Astrocyte (in vitro differentiated cells and primary cell): ENCODE results near the gene TEN1. TPM values are rescaled to one million over a fixed set of nuclear protein-coding genes. Genes with fewer than 3 reads are reported as not detected.
A peak's percentile ranks its signal among the peaks of the same experiment; 100 is the strongest.

Experiments used
- DNase-seq: peaks from one replicate; pipeline ENCODE4 v3.0.0-alpha.2; 2010; ENCODE audit warnings: low read depth
- FAIRE-seq: peaks from 2 replicates; lab custom pipeline; 2011; peaks lifted over from hg19 to GRCh38; lab: Jason Lieb, UNC
- H2AFZ ChIP-seq: 2 replicates; pipeline ENCODE4 v1.6.0; 2012; ENCODE audit warnings: low read depth, low read length, inconsistent platforms
- H3K27ac ChIP-seq: 2 replicates; pipeline ENCODE4 v1.5.1; 2011; ENCODE audit warnings: low read depth, low read length, inconsistent platforms
- H3K27me3 ChIP-seq: 2 replicates; pipeline ENCODE4 v1.6.0; 2011; ENCODE audit warnings: low read length, inconsistent platforms; ENCODE audit not compliant: insufficient read depth
- H3K36me3 ChIP-seq: 2 replicates; pipeline ENCODE4 v1.5.1; 2011; ENCODE audit warnings: low read length, inconsistent platforms; ENCODE audit not compliant: insufficient read depth
- H3K4me1 ChIP-seq: 2 replicates; pipeline ENCODE4 v1.5.1; 2011; ENCODE audit warnings: low read length, inconsistent platforms; ENCODE audit not compliant: insufficient read depth
- H3K4me2 ChIP-seq: 2 replicates; pipeline ENCODE4 v1.6.0; 2012; ENCODE audit warnings: low read length, inconsistent platforms
- H3K4me3 ChIP-seq: 2 replicates; pipeline ENCODE4 v1.5.1; 2011; ENCODE audit warnings: low read depth, mild to moderate bottlenecking, low read length, inconsistent platforms; ENCODE audit not compliant: insufficient read depth
- H3K79me2 ChIP-seq: 2 replicates; pipeline ENCODE4 v1.6.0; 2012; ENCODE audit warnings: mild to moderate bottlenecking, low read length, inconsistent platforms; ENCODE audit not compliant: insufficient read depth
- H3K9ac ChIP-seq: 2 replicates; pipeline ENCODE4 v1.6.0; 2012; ENCODE audit warnings: mild to moderate bottlenecking, low read length, inconsistent platforms
- H3K9me3 ChIP-seq: 2 replicates; pipeline ENCODE4 v1.5.1; 2012; ENCODE audit warnings: low read depth, mild to moderate bottlenecking, low read length, inconsistent platforms; ENCODE audit not compliant: insufficient read depth
- H4K20me1 ChIP-seq: 2 replicates; pipeline ENCODE4 v1.6.0; 2012; ENCODE audit warnings: low read length, inconsistent platforms; ENCODE audit not compliant: insufficient read depth
- H3K27ac Mint-ChIP-seq: one replicate; pipeline ENCODE4 v1.8.0; 2021; ENCODE audit warnings: mild to moderate bottlenecking, mixed read lengths; ENCODE audit not compliant: unreplicated experiment
- H3K27me3 Mint-ChIP-seq: one replicate; pipeline ENCODE4 v1.8.0; 2021; ENCODE audit warnings: low read depth, mixed read lengths; ENCODE audit not compliant: unreplicated experiment
- H3K36me3 Mint-ChIP-seq: one replicate; pipeline ENCODE4 v1.8.0; 2021; ENCODE audit warnings: low read depth, mixed read lengths; ENCODE audit not compliant: unreplicated experiment
- H3K4me1 Mint-ChIP-seq: one replicate; pipeline ENCODE4 v1.8.0; 2021; ENCODE audit warnings: low read depth, mixed read lengths; ENCODE audit not compliant: unreplicated experiment
- H3K4me3 Mint-ChIP-seq: one replicate; pipeline ENCODE4 v1.8.0; 2021; ENCODE audit warnings: mild to moderate bottlenecking, moderate library complexity, mixed read lengths; ENCODE audit not compliant: unreplicated experiment
- H3K9me3 Mint-ChIP-seq: one replicate; pipeline ENCODE4 v1.8.0; 2021; ENCODE audit warnings: mild to moderate bottlenecking, mixed read lengths; ENCODE audit not compliant: unreplicated experiment
- CTCF ChIP-seq: IDR thresholded peaks from 2 replicates; pipeline ENCODE4 v1.5.1; 2011; ENCODE audit warnings: low read depth, mild to moderate bottlenecking, inconsistent platforms, low read length, moderate library complexity; ENCODE audit not compliant: insufficient read depth
- EZH2 ChIP-seq: IDR thresholded peaks from 2 replicates; pipeline ENCODE4 v1.6.1; 2012; ENCODE audit warnings: mild to moderate bottlenecking, low read length, inconsistent platforms; ENCODE audit not compliant: insufficient read depth
- total RNA-seq: library from RNA; stranded (reverse); gene quantifications from 2 replicates; pipeline ENCODE4 v1.2.1, GENCODE V29; 2021

Gene TEN1
- total RNA-seq, 1 donor from 2014 or later: 17.7 TPM

- H3K9me3 ChIP-seq: no peaks in the 10 kb centered on the region
- no peaks in the 10 kb centered on the region for H3K79me2 ChIP-seq
- H3K27me3 ChIP-seq: no peaks in the 10 kb centered on the region
- H3K4me3 ChIP-seq: peak within 1 kb of the TSS; percentile 84
- Mint-ChIP-seq H3K9me3 (no peaks in the 10 kb centered on the region), H3K36me3 (no peaks in the 10 kb centered on the region), H3K4me3 (peak within 1 kb of the TSS; percentile 92), H3K27me3 (no peaks in the 10 kb centered on the region), H3K4me1 (peaks cover 7% of the 10 kb centered on the region), H3K27ac (peak within 1 kb of the TSS; percentile 88)
- peak within 1 kb of the TSS; percentile 93 for H3K4me2 ChIP-seq
- peak within 1 kb of the TSS; percentile 75 for H3K27ac ChIP-seq
- peak within 1 kb of the TSS; percentile 88 for H3K9ac ChIP-seq
- no peak for FAIRE-seq
- TF ChIP-seq EZH2 (no peak), CTCF (no peak)
- no peaks in the 10 kb centered on the region for H4K20me1 ChIP-seq
- peak; percentile 81 for DNase-seq
- peaks cover 5% of the 10 kb centered on the region for H3K36me3 ChIP-seq
- H2AFZ ChIP-seq: peak within 1 kb of the TSS; percentile 85
- H3K4me1 ChIP-seq: peaks cover 5% of the 10 kb centered on the region
Observed at GRCh38 chr17:75940727-75941441, 38.2 kb upstream of the TEN1 start, which contains the start of gene FBF1. FBF1 (minus strand) TSS chr17:75941042; CDS start chr17:75938149, 2,893 bp downstream.

- H3K9me3 ChIP-seq: no peaks in the 10 kb centered on the region
- Mint-ChIP-seq H3K9me3 (no peaks in the 10 kb centered on the region), H3K4me1 (peaks cover 7% of the 10 kb centered on the region), H3K27me3 (no peaks in the 10 kb centered on the region), H3K36me3 (no peaks in the 10 kb centered on the region), H3K27ac (no peak overlapping the region), H3K4me3 (peak overlapping the region; percentile 79)
- H4K20me1 ChIP-seq: no peaks in the 10 kb centered on the region
- H2AFZ ChIP-seq: peak overlapping the region; percentile 43
- peak overlapping the region; percentile 75 for H3K27ac ChIP-seq
- peaks cover 5% of the 10 kb centered on the region for H3K4me1 ChIP-seq
- H3K79me2 ChIP-seq: no peaks in the 10 kb centered on the region
- H3K27me3 ChIP-seq: no peaks in the 10 kb centered on the region
- peak overlapping the region; percentile 88 for H3K9ac ChIP-seq
- peak overlapping the region; percentile 93 for H3K4me2 ChIP-seq
- TF ChIP-seq EZH2 (no peak), CTCF (no peak)
- DNase-seq (no peak), FAIRE-seq (no peak)
- peak overlapping the region; percentile 53 for H3K4me3 ChIP-seq
- peaks cover 5% of the 10 kb centered on the region for H3K36me3 ChIP-seq
Observed at GRCh38 chr17:75941442-75941819, 37.6 kb upstream of the TEN1 start.

GRCh38 chr17:75942473-75942872 lies 36.6 kb upstream of the TEN1 start:
- Mint-ChIP-seq H3K27ac (no peak overlapping the region), H3K36me3 (peaks cover 2% of the 10 kb centered on the region), H3K4me1 (peaks cover 7% of the 10 kb centered on the region), H3K9me3 (no peaks in the 10 kb centered on the region), H3K4me3 (no peak overlapping the region), H3K27me3 (no peaks in the 10 kb centered on the region)
- FAIRE-seq (no peak), DNase-seq (no peak)
- Histone ChIP-seq H3K36me3 (peaks cover 7% of the 10 kb centered on the region), H3K9ac (no peak overlapping the region), H3K4me3 (no peak overlapping the region), H4K20me1 (no peaks in the 10 kb centered on the region), H3K4me1 (peaks cover 5% of the 10 kb centered on the region), H3K27me3 (no peaks in the 10 kb centered on the region), H3K9me3 (no peaks in the 10 kb centered on the region), H3K4me2 (no peak overlapping the region), H3K79me2 (no peaks in the 10 kb centered on the region), H3K27ac (no peak overlapping the region), H2AFZ (no peak overlapping the region)
- TF ChIP-seq EZH2 (no peak), CTCF (no peak)
